Limb (tissue), 2 donors: Measurements from ENCODE around the gene RAB3GAP2.
"Not testable (repeated sequence)": the region's sequence is repeated elsewhere in the genome, so short reads cannot be mapped to it uniquely, and the experiment has no call there.

Experiments
- DNase-seq, 2 donors: peaks; one replicate each; pipeline ENCODE4 v3.0.0-alpha.2; 2016; ENCODE audit errors: extremely low spot score in 2 of 2

The RAB3GAP2 gene

GRCh38 chr1:220151454-220151853 lies 120.8 kb downstream of the RAB3GAP2 start:
- no peak for DNase-seq

- no peak for DNase-seq
These were observed 122.5 kb downstream of the RAB3GAP2 start for GRCh38 chr1:220149742-220150141.

GRCh38 chr1:220144051-220144450 lies 128.2 kb downstream of the RAB3GAP2 start:
- no peak for DNase-seq

- no peak for DNase-seq
These were observed 132.3 kb downstream of the RAB3GAP2 start for GRCh38 chr1:220139966-220140365.

GRCh38 chr1:220137019-220137786 lies 135.1 kb downstream of the RAB3GAP2 start:
- DNase-seq, result peak in 1 of 2 donors; percentile 29

- no peak for DNase-seq
These were observed 136.5 kb downstream of the RAB3GAP2 start for GRCh38 chr1:220135755-220136154.

GRCh38 chr1:220129479-220130210 lies 142.6 kb downstream of the RAB3GAP2 start:
- DNase-seq, result no peak

- no peak for DNase-seq
These were observed 145.2 kb downstream of the RAB3GAP2 start for GRCh38 chr1:220127076-220127475.

- DNase-seq, result no peak
These were observed 147.7 kb downstream of the RAB3GAP2 start for GRCh38 chr1:220124542-220124941.

- no peak for DNase-seq
These were observed 148.4 kb downstream of the RAB3GAP2 start for GRCh38 chr1:220123889-220124288.

- DNase-seq, result no peak
These were observed 149.2 kb downstream of the RAB3GAP2 start for GRCh38 chr1:220123066-220123465.

- no peak for DNase-seq
These were observed 150.3 kb downstream of the RAB3GAP2 start for GRCh38 chr1:220121791-220122530.

GRCh38 chr1:220119043-220119512 lies 153.2 kb downstream of the RAB3GAP2 start:
- DNase-seq, result no peak

GRCh38 chr1:220113136-220113695 lies 159.0 kb downstream of the RAB3GAP2 start:
- no peak for DNase-seq

- DNase-seq, result not testable (repeated sequence)
These were observed 159.7 kb downstream of the RAB3GAP2 start for GRCh38 chr1:220112600-220112999.

GRCh38 chr1:220110473-220110872 lies 161.8 kb downstream of the RAB3GAP2 start:
- not testable (repeated sequence) for DNase-seq

- no peak for DNase-seq
These were observed 172.4 kb downstream of the RAB3GAP2 start for GRCh38 chr1:220099826-220100225.
